HG03280 (cell line): ENCODE results near the gene PDXDC1.
A peak's percentile ranks its signal among the peaks of the same experiment; 100 is the strongest.
"Not testable (repeated sequence)": the region's sequence is repeated elsewhere in the genome, so short reads cannot be mapped to it uniquely, and the experiment has no call there.

Source experiments
- ATAC-seq: cut with Tn5 transposase; IDR thresholded peaks from one replicate; pipeline ENCODE4 v1.9.1; 2021; ENCODE audit warnings: mild to moderate bottlenecking, moderate library complexity; ENCODE audit not compliant: unreplicated experiment

Gene PDXDC1

DNA sequence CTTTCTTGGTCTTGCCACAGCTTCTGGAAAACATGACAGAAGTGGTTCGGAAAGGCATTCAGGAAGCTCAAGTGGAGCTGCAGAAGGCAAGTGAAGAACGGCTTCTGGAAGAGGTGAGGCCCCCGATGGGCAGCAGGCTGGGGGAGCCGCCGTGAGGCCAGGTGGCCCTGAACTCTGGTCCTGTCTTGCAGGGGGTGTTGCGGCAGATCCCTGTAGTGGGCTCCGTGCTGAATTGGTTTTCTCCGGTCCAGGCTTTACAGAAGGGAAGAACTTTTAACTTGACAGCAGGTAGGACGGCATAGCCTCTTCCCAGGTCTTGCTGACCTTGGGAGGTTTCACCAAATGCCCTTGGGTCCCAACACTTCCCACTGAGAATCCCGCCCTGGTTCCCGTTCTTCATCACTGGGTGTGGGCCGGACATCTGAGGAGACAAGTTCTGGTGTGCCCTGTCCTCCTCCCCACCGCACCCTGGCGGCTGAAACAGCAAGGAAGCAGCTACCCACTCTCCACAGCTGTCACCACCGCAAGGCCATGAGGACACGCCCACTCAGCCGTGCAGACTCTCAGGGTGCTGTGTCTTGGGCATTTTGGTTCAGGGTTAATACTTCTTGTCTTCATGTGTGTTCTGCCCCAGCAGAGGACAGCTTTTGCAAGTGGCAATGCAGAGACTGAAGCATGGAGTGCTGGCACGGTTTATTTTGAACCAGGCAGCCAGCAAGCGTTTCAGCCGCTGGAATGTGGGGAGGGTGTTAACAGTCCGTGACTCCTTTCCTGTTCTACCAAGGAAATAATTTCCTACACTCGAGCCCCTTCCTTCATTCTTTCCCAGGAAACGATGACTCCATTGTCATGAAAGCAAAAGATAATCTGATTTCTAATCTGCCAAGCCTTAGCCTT is 59.7 kb downstream of the PDXDC1 start:
- no peak for ATAC-seq

DNA sequence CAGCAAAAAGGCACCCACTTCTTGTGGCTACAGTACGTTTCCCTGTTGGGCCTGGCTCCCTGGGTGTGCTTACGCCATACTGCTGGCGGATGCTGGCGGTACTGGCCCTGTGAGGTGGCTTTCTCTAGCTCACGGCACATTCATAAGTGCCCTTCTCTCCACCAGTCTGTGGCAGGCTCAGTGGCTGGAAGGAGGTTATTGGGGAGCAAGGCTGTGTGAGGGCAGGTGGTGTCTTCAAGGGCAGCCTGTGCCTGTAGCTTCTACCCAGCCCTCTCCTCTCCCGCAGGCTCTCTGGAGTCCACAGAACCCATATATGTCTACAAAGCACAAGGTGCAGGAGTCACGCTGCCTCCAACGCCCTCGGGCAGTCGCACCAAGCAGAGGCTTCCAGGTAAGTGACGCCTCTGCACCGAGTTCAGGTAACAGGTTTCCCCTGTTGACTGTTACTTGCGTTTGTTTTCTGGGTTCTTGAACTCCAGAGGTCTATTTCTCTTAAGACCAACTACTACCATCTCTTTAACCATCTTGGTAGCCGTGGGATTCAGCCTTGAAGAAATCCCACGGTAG is 60.4 kb downstream of the PDXDC1 start:
- no peak for ATAC-seq

DNA sequence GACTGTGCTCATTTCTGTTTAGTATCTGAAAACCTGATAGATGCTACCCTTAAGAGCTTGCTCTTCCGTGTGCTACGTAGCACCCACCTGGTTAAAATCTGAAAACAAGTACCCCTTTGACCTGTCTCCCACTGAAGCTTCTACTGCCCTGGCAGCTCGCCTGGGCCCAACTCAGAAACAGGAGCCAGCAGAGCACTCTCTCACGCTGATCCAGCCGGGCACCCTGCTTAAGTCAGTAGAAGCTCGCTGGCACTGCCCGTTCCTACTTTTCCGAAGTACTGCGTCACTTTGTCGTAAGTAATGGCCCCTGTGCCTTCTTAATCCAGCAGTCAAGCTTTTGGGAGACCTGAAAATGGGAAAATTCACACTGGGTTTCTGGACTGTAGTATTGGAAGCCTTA is 62.2 kb downstream of the PDXDC1 start:
- ATAC-seq, result no peak

DNA sequence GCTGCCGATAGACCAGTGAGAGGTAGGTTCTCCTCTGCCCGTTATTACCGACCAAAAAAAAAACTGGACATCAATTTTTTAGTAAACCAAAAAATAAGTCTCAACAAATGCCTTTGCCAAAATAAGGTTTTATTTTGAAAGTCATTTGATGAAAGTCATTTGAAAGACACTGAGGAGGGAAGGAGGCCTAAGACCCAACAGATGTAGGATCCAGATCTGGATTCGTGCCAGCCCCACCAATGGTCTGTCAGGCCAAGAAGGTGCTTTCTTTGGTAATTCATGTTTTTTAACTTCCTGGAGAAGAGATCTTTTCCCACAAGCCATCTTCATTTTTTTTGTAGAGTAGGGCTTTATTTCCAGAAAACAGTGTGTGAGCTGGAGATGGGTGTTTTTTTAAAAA is 62.9 kb downstream of the PDXDC1 start:
- ATAC-seq, result no peak

DNA sequence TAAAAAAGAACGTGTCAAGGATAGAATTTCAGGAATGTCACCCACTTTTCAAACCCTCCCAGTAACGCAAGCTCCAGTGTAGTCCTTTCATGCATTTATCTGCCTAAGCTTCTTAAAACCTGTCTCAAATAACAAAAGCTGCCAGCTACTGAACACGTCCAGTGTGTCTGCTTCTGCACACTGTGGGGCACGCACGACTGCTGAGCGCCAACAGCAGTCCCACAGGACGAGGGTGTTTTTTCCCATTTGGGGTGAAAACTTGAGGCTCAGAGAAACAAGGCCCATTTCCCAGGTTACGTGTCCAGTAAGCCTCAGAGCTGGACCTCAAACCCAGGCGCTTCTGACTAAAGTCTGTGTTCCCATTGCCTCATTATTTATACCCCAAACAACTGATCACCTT is 63.9 kb downstream of the PDXDC1 start:
- ATAC-seq, result no peak

DNA sequence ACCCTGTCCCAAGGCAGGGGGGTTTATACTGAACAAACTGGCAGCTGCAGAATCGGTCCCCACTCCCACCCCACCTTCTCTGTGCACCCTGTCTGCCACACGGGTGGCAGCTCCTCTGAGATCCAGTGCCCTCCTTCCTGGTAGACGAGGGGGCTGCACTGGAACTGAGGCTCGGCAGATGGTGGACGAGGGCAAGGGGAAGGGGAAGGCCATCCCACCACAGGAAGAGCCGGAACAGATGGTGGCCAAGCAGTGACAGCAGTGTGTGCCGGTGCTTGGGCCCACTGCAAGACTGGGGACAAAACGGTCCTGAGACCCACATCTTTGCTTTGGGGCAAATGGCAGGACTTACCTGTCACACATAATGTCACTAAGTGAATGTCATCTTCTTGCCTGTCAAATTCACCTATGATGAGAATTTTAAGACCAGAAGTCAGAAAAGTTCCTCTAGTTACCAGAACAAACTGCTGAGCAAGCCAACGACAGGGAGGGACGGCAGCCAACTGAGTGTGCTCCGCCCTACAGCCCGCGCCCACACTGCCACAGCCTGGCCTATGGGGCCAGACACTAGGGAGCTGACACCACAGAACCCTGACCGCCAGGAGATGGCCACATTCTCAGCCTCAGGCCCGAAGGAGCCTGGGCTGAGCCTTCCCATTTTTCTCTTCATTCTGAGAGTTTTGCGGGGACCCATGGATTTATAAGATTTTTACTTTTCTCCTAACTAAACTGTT is 66.6 kb downstream of the PDXDC1 start:
- ATAC-seq, result no peak

DNA sequence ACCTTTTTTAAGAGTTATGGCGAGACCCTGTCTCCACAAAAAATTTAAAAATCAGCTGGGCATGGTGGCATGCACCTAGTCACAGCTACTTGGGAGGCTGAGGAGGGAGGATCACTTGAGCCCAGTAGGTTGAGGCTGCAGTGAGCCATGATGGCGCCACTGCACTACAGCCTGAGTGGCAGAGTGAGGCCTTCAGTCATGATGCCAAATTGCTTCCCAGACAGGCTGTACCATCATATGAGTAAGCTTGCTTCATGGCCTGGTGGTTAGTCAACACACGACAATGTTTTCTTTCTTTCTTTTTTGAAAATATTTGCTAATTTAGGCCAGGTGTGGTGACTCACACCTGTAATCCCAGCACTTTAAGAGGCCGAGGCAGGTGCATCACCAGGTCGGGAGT is 68.5 kb downstream of the PDXDC1 start:
- no peak for ATAC-seq

DNA sequence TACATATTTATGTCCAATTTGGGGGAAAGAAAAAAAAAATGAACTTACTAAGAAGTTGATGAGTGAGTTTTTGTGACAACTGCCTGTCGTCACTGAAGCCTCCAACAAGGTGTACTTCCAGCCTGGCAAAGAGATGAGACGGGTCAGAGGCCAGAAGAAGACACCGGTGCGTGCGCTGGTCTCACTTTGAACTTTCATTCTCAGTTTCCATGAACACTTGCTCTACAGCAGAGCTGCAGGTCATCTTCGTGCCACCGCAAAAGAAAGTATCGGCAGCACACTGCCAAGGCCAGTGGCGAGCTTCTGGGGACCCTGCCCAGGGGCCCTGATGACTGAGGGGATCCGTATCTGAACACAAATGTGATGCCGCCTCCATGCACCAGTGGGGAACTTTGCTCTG is 69.5 kb downstream of the PDXDC1 start:
- no peak for ATAC-seq

DNA sequence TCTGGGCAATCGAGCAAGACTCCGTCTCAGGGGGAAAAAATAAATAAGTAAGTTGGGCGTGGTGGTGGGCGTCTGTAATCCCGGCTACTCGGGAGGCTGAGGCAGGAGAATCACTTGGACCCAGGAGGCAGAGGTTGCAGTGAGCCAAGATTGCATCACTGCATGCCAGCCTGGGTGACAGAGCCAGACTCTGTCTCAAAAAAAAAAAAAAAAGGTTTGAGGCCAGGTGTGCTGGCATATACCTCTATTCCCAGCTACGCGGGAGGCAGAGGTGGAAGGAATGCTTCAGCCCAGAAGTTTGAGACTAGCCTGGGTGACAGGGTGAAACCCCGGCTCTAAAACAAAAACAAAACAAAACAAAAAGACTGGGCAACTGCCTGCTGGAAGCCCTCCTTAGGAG is 70.4 kb downstream of the PDXDC1 start:
- not testable (repeated sequence) for ATAC-seq

DNA sequence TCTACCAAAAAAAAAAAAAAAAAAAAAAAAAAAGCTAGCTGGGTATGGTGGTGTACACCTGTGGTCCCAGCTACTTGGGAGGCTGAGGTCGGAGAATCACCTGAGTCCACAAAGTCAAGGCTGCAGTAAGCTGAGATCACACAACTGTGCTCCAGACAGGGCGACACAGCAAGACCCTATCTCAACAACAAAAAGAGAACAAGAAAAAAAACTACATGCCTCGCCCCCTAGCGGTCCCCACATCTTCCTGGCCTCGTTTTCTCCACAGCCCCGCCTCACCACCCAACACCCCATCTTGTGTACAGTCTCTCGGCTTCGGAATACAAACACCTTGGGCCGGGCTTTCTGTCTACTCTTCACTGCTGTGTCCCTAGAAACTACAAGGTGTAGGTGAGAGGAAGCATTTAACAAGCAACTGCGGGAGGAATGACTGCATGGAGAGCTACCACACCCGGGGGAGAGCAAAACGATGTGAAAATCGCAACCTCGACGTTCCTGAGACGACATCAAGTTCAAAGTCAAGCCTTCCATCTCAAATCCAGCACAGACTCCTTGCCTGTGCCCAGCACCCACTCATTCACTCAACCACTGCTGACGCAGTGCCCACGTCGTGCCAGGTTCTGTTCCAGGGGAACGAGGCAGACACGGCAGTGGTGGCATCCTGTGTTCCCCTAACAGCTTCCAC is 72.0 kb downstream of the PDXDC1 start:
- ATAC-seq, result no peak

DNA sequence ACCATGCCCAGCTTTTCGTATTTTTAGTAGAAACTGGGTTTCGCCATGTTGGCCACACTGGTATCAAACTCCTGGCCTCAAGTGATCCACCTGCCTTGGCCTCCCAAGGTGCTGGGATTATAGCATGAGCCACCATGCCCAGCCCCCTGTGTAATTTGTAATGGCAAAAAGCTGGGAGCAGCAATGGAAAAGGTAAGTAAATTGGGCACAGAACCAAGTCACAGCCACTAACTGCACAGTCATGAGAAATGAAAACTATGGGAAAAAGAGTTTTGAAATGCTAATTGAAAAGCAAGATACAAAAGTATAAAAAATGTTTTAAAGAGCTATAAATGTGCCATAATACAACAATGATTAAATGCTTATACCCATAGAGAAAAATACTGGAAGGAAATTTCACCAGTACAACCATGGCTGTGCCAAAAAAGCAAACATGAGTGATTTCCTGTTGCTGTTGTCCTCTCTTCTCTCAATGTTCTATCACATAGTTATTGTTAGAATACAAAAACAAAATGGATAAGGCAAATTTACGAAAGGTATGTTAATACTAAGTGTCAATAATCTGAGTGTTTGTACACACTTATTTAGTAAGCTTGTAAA is 74.9 kb downstream of the PDXDC1 start:
- no peak for ATAC-seq

DNA sequence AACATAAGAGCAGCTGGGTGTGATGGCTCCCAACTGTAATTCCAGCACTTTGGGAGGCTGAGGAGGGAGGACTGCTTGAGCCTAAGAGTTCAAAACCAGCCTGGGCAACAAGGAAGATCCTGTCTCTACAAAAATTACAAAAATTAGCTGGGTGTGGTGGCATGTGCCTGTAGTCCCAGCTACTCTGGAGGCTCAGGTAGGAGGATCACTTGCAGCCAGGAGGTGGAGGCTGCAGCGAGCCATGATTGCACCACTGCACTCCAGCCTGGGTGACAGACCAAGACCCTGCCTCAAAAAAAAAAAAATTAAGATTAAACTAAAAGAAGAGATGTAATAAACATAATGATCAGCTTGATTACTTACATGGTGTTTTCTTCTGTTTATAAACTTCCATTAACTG is 75.6 kb downstream of the PDXDC1 start:
- not testable (repeated sequence) for ATAC-seq

DNA sequence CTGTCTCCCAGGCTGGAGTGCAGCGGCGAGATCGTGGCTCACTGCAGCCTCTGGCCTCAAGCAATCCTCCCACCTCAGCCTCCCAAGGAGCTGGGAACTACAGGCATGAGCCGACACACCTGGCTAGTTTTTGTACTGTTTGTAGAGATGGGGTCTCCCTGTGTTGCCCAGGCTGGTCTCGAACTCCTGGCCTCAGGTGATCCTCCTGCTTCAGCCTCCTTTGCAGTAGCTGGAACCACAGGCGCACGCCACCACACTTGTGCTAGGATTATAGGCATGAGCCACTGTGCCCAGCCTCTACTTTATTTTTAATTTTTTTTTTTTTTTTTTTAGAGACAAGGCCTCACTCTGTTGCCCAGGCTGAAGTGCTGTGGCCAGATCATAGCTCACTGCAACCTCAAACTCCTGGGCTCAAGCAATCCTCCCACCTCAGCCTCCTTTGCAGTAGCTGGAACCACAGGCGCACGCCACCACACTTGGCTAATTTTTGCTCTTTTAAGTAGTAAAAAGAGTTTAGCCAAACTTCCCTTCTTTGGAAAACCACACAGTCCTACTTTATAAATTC is 76.6 kb downstream of the PDXDC1 start:
- no peak for ATAC-seq

DNA sequence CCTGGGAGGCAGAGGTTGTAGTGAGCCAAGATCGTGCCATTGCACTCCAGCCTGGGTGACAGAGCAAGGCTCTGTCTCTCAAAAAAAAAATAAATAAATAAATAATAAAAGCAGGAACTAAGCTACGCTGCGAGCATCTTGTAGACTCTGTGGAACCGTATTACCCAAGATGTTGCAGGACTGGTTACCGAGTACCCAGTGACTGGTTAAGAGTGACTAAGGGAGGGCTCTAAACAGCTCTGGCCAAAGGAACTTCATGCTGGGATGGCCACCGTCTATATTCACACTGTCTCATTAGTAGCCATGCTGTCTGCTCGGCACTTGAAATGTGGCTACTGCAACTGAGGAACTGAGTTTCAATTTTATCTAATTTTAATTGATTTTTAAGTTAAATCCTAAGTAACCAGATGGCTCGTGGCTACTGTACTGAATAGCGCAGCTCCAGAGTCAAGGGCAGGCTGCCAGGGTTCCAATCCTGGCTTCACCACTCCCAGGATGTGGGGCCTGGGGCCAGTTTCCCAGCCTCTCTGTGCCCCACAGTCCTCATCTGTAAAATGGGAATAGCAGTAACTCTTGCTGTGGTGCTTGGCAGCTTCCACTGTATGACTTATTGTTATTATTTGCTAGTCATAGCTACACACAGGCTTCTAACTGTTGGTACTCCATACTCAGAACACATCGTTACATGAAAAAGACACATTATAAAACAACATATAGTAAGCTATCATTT is 78.1 kb downstream of the PDXDC1 start:
- no peak for ATAC-seq

DNA sequence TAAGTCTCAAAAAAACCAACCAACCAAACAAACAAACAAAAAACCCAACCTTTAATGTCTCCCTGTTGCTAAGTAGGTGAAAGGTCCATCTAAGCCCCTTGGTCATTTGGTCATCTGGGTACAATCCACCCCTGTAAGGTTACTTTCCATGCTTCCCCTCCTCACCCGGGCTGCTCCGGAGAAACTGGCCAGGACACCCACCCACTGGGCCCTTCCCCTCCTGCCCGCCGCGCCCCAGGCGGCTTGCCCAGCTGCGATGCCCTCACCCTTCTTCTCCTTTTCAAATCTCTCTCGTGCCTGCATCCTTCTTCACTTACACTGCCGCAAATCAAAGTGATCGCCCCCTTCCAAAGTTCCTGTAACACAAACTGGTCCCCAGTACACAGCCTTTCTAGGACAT is 79.1 kb downstream of the PDXDC1 start:
- ATAC-seq, result no peak

DNA sequence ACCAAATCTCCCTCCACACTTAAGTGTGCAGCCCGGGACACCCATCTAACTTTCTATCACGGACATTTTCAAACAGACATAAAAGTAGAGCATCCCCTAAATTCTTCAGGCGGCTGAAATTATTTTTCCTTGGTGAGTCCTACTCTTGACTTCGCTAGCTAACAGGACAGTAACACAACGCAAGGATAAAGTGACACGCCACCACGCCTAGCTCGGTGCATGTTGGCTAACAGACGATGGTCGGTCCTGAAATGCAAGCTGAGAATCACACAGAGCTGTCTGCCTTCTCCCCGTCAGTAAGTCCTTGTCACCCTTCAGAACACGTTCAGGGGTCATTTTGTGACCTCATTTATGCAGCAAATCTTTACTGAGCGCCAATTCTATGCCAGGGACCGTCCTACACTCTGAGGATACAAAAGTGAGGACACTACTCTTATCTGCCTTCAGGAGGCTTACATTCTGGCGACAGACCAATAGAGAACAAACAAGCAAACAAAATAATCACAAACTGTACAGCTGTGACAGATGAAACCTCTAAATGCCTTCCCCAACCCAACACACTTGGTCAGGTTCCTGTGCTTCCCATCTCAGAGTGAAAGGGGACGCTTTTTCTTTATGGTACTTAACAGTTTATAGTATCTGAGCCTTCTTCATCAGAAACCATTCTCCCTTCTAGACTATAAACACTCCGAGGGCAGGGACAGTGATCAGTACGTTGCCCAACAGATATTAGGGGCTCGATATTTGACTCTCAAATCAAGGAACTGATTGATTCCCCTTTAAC is 79.7 kb downstream of the PDXDC1 start:
- no peak for ATAC-seq

DNA sequence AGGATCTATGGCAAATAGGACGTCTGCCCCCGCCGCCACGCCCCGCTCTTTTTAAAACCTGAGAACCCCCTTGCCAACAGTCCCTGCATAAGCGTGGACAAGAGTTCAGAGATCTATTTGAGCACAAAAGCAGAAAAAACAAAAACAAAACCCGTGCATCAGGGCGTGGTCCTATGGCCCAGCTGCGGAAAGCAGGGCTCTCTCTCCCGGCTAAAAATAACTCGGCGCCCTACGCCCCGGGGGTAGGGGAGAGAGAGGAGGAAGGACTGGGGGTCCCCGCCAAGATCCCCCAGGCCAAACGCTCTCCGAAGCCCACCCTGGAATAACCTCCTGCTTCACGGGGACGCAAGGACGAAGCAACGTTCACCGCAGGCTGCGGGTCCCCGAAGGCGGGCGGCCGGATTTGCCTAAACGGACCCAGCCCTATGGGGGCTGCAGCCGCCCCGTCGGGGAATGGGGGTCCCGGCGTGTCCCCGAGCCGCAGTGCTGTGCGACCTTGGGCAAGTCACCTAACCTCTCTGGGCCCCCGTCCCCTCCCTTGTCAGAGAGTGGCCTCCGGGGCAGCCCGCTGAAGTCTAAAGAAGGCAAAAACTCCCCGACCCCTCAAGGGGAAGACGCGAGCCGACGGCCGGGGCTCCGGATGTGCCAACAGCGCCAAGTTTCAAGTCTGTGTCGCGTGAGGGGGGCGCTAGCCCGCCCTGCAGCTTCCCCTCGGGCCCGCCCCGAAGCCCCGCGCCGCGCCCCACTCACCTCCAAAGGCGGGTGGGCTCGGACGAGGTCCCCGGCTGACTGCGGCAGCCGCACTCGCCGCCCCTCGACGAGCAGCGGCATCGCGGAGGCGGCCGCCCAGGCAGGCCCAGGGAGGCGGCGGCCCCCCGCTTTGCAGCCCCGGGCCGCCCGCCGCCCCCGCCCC is 80.6 kb downstream of the PDXDC1 start:
- ATAC-seq, result peak; percentile 62
